SIG-M5 (cell line): ENCODE data around the gene HSPH1.
"Not testable (repeated sequence)": the region's sequence is repeated elsewhere in the genome, so short reads cannot be mapped to it uniquely, and the experiment has no call there.

Experiments
- DNase-seq: peaks from one replicate; lab custom pipeline; 2025; lab: John Stamatoyannopoulos, UW

The HSPH1 gene

GRCh38 chr13:31131470-31131961, 30.2 kb downstream of the HSPH1 start:
- no peak for DNase-seq

- no peak for DNase-seq
Observed at GRCh38 chr13:31129419-31129818, 32.3 kb downstream of the HSPH1 start.

GRCh38 chr13:31124204-31124603, 37.5 kb downstream of the HSPH1 start:
- DNase-seq, result no peak

- DNase-seq, result no peak
Observed at GRCh38 chr13:31122544-31123260, 39.0 kb downstream of the HSPH1 start.

GRCh38 chr13:31122143-31122542, 39.6 kb downstream of the HSPH1 start:
- no peak for DNase-seq

GRCh38 chr13:31121379-31122140, 40.1 kb downstream of the HSPH1 start:
- no peak for DNase-seq

- no peak for DNase-seq
Observed at GRCh38 chr13:31119966-31120700, 41.6 kb downstream of the HSPH1 start.

GRCh38 chr13:31119526-31119925, 42.2 kb downstream of the HSPH1 start:
- no peak for DNase-seq

GRCh38 chr13:31116224-31116623, 45.5 kb downstream of the HSPH1 start:
- no peak for DNase-seq

GRCh38 chr13:31115616-31116015, 46.1 kb downstream of the HSPH1 start:
- DNase-seq, result no peak

GRCh38 chr13:31114641-31115040, 47.1 kb downstream of the HSPH1 start:
- DNase-seq, result no peak

- DNase-seq, result no peak
Observed at GRCh38 chr13:31111136-31111535, 50.6 kb downstream of the HSPH1 start.

GRCh38 chr13:31110617-31111016, 51.1 kb downstream of the HSPH1 start:
- DNase-seq, result no peak

GRCh38 chr13:31110169-31110568, 51.5 kb downstream of the HSPH1 start:
- DNase-seq, result no peak

GRCh38 chr13:31107109-31107508, 54.6 kb downstream of the HSPH1 start:
- DNase-seq, result no peak

- no peak for DNase-seq
Observed at GRCh38 chr13:31105856-31106255, 55.8 kb downstream of the HSPH1 start.

- DNase-seq, result no peak
Observed at GRCh38 chr13:31105020-31105795, 56.5 kb downstream of the HSPH1 start.

- no peak for DNase-seq
Observed at GRCh38 chr13:31102905-31103304, 58.8 kb downstream of the HSPH1 start.

- DNase-seq, result no peak
Observed at GRCh38 chr13:31101472-31102170, 60.1 kb downstream of the HSPH1 start.

GRCh38 chr13:31100721-31101120, 61.0 kb downstream of the HSPH1 start:
- no peak for DNase-seq

GRCh38 chr13:31097911-31098434, 63.7 kb downstream of the HSPH1 start:
- DNase-seq, result not testable (repeated sequence)
